ENCODE results near the gene WDR77.

GRCh38 chr1:111444031-111444430 is 5.0 kb downstream of the WDR77 start:
- TF ChIP-seq EZH2 (IDR thresholded peaks at IDR 0.05; ENCODE audit: borderline replicate concordance, low read depth, low read length, poor library complexity, severe bottlenecking) (no peak), CTCF (conservative IDR thresholded peaks at IDR 0.05; ENCODE audit: low read depth, low read length) (no peak)

Data from A673 (cell line).